ENCODE results near the gene VKORC1. TPM values are rescaled to one million over a fixed set of nuclear protein-coding genes. Genes with fewer than 3 reads are reported as not detected.

The VKORC1 gene
- total RNA-seq, 4 donors from 2014 or later: 93.6 to 119 (median 107) TPM

- H3K27me3 ChIP-seq: peaks cover 9% of the 10 kb centered on the region
- H3K36me3 ChIP-seq: peaks cover 0 to 79% of the 10 kb centered on the region in 2 donors
- H3K9me3 ChIP-seq: no peaks in the 10 kb centered on the region
- ATAC-seq: no peak
- WGBS, 2 donors (ENCODE audit: low coverage in 1 of 2): 90% methylated on average over 2 of the region's 10 CpGs; no CpG with 5 or more reads in 1 of the 2 donors
- no peak overlapping the region for H3K4me3 ChIP-seq
- peaks cover 0 to 22% (median 3%) of the 10 kb centered on the region in 3 donors for H3K4me1 ChIP-seq
- no peak for TF ChIP-seq POLR2AphosphoS5 (IDR thresholded peaks at IDR 0.05)
- TF ChIP-seq POLR2A (IDR thresholded peaks at IDR 0.05): no peak
- TF ChIP-seq, protein P1, sequence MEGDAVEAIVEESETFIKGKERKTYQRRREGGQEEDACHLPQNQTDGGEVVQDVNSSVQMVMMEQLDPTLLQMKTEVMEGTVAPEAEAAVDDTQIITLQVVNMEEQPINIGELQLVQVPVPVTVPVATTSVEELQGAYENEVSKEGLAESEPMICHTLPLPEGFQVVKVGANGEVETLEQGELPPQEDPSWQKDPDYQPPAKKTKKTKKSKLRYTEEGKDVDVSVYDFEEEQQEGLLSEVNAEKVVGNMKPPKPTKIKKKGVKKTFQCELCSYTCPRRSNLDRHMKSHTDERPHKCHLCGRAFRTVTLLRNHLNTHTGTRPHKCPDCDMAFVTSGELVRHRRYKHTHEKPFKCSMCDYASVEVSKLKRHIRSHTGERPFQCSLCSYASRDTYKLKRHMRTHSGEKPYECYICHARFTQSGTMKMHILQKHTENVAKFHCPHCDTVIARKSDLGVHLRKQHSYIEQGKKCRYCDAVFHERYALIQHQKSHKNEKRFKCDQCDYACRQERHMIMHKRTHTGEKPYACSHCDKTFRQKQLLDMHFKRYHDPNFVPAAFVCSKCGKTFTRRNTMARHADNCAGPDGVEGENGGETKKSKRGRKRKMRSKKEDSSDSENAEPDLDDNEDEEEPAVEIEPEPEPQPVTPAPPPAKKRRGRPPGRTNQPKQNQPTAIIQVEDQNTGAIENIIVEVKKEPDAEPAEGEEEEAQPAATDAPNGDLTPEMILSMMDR (IDR thresholded peaks at IDR 0.05): no peak
- TF ChIP-seq EP300 (IDR thresholded peaks at IDR 0.05): no peak
- peak overlapping the region in 3 of 4 donors; percentile 59 to 63 (median 61) for H3K27ac ChIP-seq
Observed at GRCh38 chr16:31130336-31130891, 35.8 kb upstream of the VKORC1 start.

- Histone ChIP-seq H3K4me3 (no peak overlapping the region), H3K36me3 (peaks cover 0 to 82% of the 10 kb centered on the region in 2 donors), H3K27me3 (peaks cover 3% of the 10 kb centered on the region), H3K9me3 (no peaks in the 10 kb centered on the region), H3K27ac (peak overlapping the region in 3 of 4 donors; percentile 59 to 63 (median 61)), H3K4me1 (peaks cover 0 to 17% (median 0%) of the 10 kb centered on the region in 3 donors)
- ATAC-seq: no peak
- 60 to 77% methylated on average over 3 to 8 of the region's 29 CpGs for WGBS, 2 donors (ENCODE audit: low coverage in 1 of 2)
- TF ChIP-seq POLR2AphosphoS5 (IDR thresholded peaks at IDR 0.05): peak; percentile 41
- TF ChIP-seq POLR2A (IDR thresholded peaks at IDR 0.05): no peak
Observed at GRCh38 chr16:31129568-31130335, 35.2 kb upstream of the VKORC1 start.

DNA sequence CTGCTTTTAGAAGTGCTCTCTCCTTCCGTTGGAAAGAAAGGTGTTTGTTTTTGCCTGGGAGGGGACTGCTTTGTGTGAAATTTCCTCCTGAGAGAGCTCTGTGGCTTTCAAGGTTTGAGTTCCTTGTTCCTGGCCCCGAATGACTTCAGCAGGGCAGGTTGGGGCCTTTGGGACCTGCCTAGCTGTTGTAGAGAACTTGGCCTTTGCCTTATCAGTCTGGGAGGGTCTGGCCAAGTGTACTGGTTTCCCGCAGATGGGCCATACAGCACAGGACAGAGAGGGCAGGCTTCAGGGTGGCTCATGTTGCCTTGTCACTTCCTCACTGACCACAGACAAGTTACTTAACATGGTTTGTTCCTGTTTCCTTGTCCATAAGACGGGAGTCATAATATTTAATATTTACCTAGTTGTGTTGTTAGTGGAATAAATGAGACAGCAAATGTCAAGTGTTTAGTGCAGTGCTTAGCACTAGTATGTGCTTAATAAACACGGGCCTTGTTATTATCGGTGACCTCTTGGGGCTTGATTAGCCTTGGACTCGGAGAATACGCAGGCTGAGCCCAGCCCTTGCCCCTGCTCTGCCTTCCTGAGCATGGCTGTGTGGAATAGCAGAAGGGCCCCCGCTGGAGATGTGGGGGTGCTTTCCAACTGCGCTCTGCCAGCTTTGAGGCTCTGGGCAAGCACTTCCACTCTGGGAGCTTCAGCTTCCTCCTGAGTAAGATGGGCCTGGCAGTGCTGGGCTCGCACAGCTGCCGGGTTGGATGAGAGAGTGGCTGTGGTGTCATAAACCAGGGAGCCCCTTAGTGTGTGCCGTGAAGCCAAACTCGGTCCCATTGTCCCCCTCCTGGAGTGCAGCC, 34.3 kb upstream of the VKORC1 start:
- 89 to 100% methylated on average over 1 to 7 of the region's 14 CpGs for WGBS, 2 donors (ENCODE audit: low coverage in 1 of 2)
- Histone ChIP-seq H3K4me1 (peaks cover 0 to 15% (median 0%) of the 10 kb centered on the region in 3 donors), H3K27ac (peak overlapping the region in 3 of 4 donors; percentile 61 to 64 (median 63)), H3K4me3 (no peak overlapping the region), H3K27me3 (no peaks in the 10 kb centered on the region), H3K36me3 (peaks cover 0 to 89% of the 10 kb centered on the region in 2 donors), H3K9me3 (no peaks in the 10 kb centered on the region)
- no peak for TF ChIP-seq POLR2A (IDR thresholded peaks at IDR 0.05)
- TF ChIP-seq EP300 (IDR thresholded peaks at IDR 0.05): no peak
- TF ChIP-seq, protein P1 (IDR thresholded peaks at IDR 0.05): no peak
- no peak for TF ChIP-seq POLR2AphosphoS5 (IDR thresholded peaks at IDR 0.05)
- ATAC-seq: peak; percentile 63

GRCh38 chr16:31127182-31127581, 32.6 kb upstream of the VKORC1 start:
- Histone ChIP-seq H3K27ac (peak overlapping the region in 1 of 4 donors; percentile 14), H3K4me1 (peaks cover 0 to 15% (median 0%) of the 10 kb centered on the region in 3 donors), H3K4me3 (no peak overlapping the region), H3K36me3 (peaks cover 0 to 92% of the 10 kb centered on the region in 2 donors), H3K9me3 (no peaks in the 10 kb centered on the region), H3K27me3 (no peaks in the 10 kb centered on the region)
- WGBS, 2 donors (ENCODE audit: low coverage in 1 of 2): 100% methylated on average over 1 of the region's 13 CpGs; no CpG with 5 or more reads in 1 of the 2 donors
- TF ChIP-seq, protein P1 (IDR thresholded peaks at IDR 0.05): no peak
- TF ChIP-seq POLR2AphosphoS5 (IDR thresholded peaks at IDR 0.05) (no peak), POLR2A (IDR thresholded peaks at IDR 0.05) (no peak), EP300 (IDR thresholded peaks at IDR 0.05) (no peak)
- ATAC-seq: no peak

GRCh38 chr16:31125844-31126243, 31.2 kb upstream of the VKORC1 start:
- WGBS, 2 donors (ENCODE audit: low coverage in 1 of 2): 100% methylated on average over 2 of the region's 3 CpGs; no CpG with 5 or more reads in 1 of the 2 donors
- no peaks in the 10 kb centered on the region for H3K27me3 ChIP-seq
- no peaks in the 10 kb centered on the region for H3K9me3 ChIP-seq
- H3K4me1 ChIP-seq: peaks cover 0 to 15% (median 0%) of the 10 kb centered on the region in 3 donors
- H3K4me3 ChIP-seq: no peak overlapping the region
- no peak for ATAC-seq
- H3K36me3 ChIP-seq: peaks cover 0 to 92% of the 10 kb centered on the region in 2 donors
- TF ChIP-seq EP300 (IDR thresholded peaks at IDR 0.05) (no peak), POLR2A (IDR thresholded peaks at IDR 0.05) (no peak), POLR2AphosphoS5 (IDR thresholded peaks at IDR 0.05) (no peak)
- TF ChIP-seq, protein P1 (IDR thresholded peaks at IDR 0.05): no peak
- no peak overlapping the region for H3K27ac ChIP-seq
